Osteoblast (primary cell): Measurements from ENCODE around the gene SIRPA. TPM values are rescaled to one million over a fixed set of nuclear protein-coding genes. Genes with fewer than 3 reads are reported as not detected.

ENCODE experiments used
- DNase-seq: peaks from one replicate; pipeline ENCODE4 v3.0.0; 2011; ENCODE audit warnings: low spot score, mixed read lengths; ENCODE audit not compliant: insufficient read length; ENCODE audit errors: missing footprints
- H2AFZ ChIP-seq: 2 replicates; pipeline ENCODE4 v1.6.0; 2011; ENCODE audit warnings: mild to moderate bottlenecking, low read length
- H3K27ac ChIP-seq: 2 replicates; pipeline ENCODE4 v1.5.1; 2011; ENCODE audit warnings: mild to moderate bottlenecking, low read depth, low read length, moderate library complexity
- H3K27me3 ChIP-seq: 2 replicates; pipeline ENCODE4 v1.6.0; 2012; ENCODE audit warnings: mild to moderate bottlenecking, control low read depth, inconsistent platforms, low read length, moderate library complexity; ENCODE audit not compliant: insufficient read depth
- H3K36me3 ChIP-seq: 2 replicates; pipeline ENCODE4 v1.5.1; 2011; ENCODE audit warnings: mild to moderate bottlenecking, low read length, control low read depth, moderate library complexity; ENCODE audit not compliant: insufficient read depth
- H3K4me1 ChIP-seq: 2 replicates; pipeline ENCODE4 v1.5.1; 2011; ENCODE audit warnings: mild to moderate bottlenecking, low read length, control low read depth, moderate library complexity; ENCODE audit not compliant: insufficient read depth
- H3K4me2 ChIP-seq: 2 replicates; pipeline ENCODE4 v1.6.0; 2011; ENCODE audit warnings: mild to moderate bottlenecking, low read length; ENCODE audit not compliant: insufficient read depth
- H3K4me3 ChIP-seq: fragments of 200-600 bp; sonication (generic); 3 replicates; pipeline ENCODE4 v1.5.1; 2012; ENCODE audit warnings: mild to moderate bottlenecking, low read length, inconsistent platforms; ENCODE audit not compliant: insufficient read depth
- H3K79me2 ChIP-seq: 2 replicates; pipeline ENCODE4 v1.6.0; 2012; ENCODE audit warnings: mild to moderate bottlenecking, low read length, control low read depth, inconsistent platforms; ENCODE audit not compliant: insufficient read depth
- H3K9me3 ChIP-seq: 2 replicates; pipeline ENCODE4 v1.5.1; 2011; ENCODE audit warnings: low read depth, low read length, control low read depth
- H4K20me1 ChIP-seq: 2 replicates; pipeline ENCODE4 v1.6.0; 2012; ENCODE audit warnings: mild to moderate bottlenecking, low read length, control low read depth; ENCODE audit not compliant: insufficient read depth
- CTCF ChIP-seq: IDR thresholded peaks from 2 replicates; pipeline ENCODE4 v1.5.1; 2011; ENCODE audit warnings: mild to moderate bottlenecking, low read depth, low read length, moderate library complexity; ENCODE audit errors: extremely low read depth
- total RNA-seq: library from RNA; depleted of rRNA; stranded (reverse); fragments of >200 nt; gene quantifications from 2 replicates; pipeline ENCODE4 v1.2.3, GENCODE V29; 2012

The SIRPA gene
- total RNA-seq, 1 donor: 15.9 TPM

- H3K4me2 ChIP-seq: no peak overlapping the region
- no peaks in the 10 kb centered on the region for H3K27me3 ChIP-seq
- peaks cover 17% of the 10 kb centered on the region for H3K4me1 ChIP-seq
- H2AFZ ChIP-seq: no peak overlapping the region
- peaks cover 20% of the 10 kb centered on the region for H4K20me1 ChIP-seq
- no peak overlapping the region for H3K27ac ChIP-seq
- H3K4me3 ChIP-seq: no peak overlapping the region
- DNase-seq: no peak
- TF ChIP-seq CTCF: no peak
- no peaks in the 10 kb centered on the region for H3K79me2 ChIP-seq
- H3K9me3 ChIP-seq: no peaks in the 10 kb centered on the region
- H3K36me3 ChIP-seq: peaks cover 12% of the 10 kb centered on the region
These were observed 34.3 kb downstream of the SIRPA start for GRCh38 chr20:1929460-1929859.

GRCh38 chr20:1930165-1930564, 35.0 kb downstream of the SIRPA start:
- H4K20me1 ChIP-seq: peaks cover 21% of the 10 kb centered on the region
- DNase-seq: no peak
- H3K4me2 ChIP-seq: no peak overlapping the region
- H3K36me3 ChIP-seq: peaks cover 10% of the 10 kb centered on the region
- H3K79me2 ChIP-seq: no peaks in the 10 kb centered on the region
- no peak overlapping the region for H2AFZ ChIP-seq
- no peaks in the 10 kb centered on the region for H3K27me3 ChIP-seq
- no peak for TF ChIP-seq CTCF
- peaks cover 24% of the 10 kb centered on the region for H3K4me1 ChIP-seq
- no peak overlapping the region for H3K27ac ChIP-seq
- no peak overlapping the region for H3K4me3 ChIP-seq
- no peaks in the 10 kb centered on the region for H3K9me3 ChIP-seq

- Histone ChIP-seq H3K4me1 (peaks cover 27% of the 10 kb centered on the region), H3K9me3 (no peaks in the 10 kb centered on the region), H3K27ac (no peak overlapping the region), H3K79me2 (no peaks in the 10 kb centered on the region), H3K36me3 (peaks cover under 1% of the 10 kb centered on the region), H4K20me1 (peaks cover 18% of the 10 kb centered on the region), H3K4me3 (no peak overlapping the region), H2AFZ (no peak overlapping the region), H3K4me2 (no peak overlapping the region), H3K27me3 (no peaks in the 10 kb centered on the region)
- no peak for DNase-seq
- TF ChIP-seq CTCF: no peak
These were observed 36.6 kb downstream of the SIRPA start for GRCh38 chr20:1931830-1932229.

GRCh38 chr20:1932971-1933370, 37.8 kb downstream of the SIRPA start:
- H3K36me3 ChIP-seq: peaks cover 3% of the 10 kb centered on the region
- DNase-seq: no peak
- H3K79me2 ChIP-seq: no peaks in the 10 kb centered on the region
- H3K4me1 ChIP-seq: peaks cover 27% of the 10 kb centered on the region
- H3K9me3 ChIP-seq: no peaks in the 10 kb centered on the region
- no peak overlapping the region for H3K4me3 ChIP-seq
- TF ChIP-seq CTCF: no peak
- peaks cover 18% of the 10 kb centered on the region for H4K20me1 ChIP-seq
- H2AFZ ChIP-seq: no peak overlapping the region
- peak overlapping the region; percentile 74 for H3K4me2 ChIP-seq
- peak overlapping the region; percentile 94 for H3K27ac ChIP-seq
- H3K27me3 ChIP-seq: no peaks in the 10 kb centered on the region
